ENCODE measurements around the gene IFITM1.
A peak's percentile ranks its signal among the peaks of the same experiment; 100 is the strongest.

IFITM1 gene

GRCh38 chr11:293852-294661 lies 19.8 kb upstream of the IFITM1 start:
- DNase-seq, result no peak

- no peak for DNase-seq
Observed at GRCh38 chr11:294780-295179, 19.1 kb upstream of the IFITM1 start.

- DNase-seq, result no peak
Observed at GRCh38 chr11:295351-296170, 18.3 kb upstream of the IFITM1 start.

- DNase-seq, result peak in 1 of 5 donors; percentile 12
Observed at GRCh38 chr11:296171-297050, 17.4 kb upstream of the IFITM1 start.

GRCh38 chr11:297051-297585 lies 16.7 kb upstream of the IFITM1 start:
- peak in 1 of 5 donors; percentile 11 for DNase-seq

- DNase-seq, result peak in 1 of 5 donors; percentile 33
Observed at GRCh38 chr11:297586-298405, 16.0 kb upstream of the IFITM1 start.

GRCh38 chr11:298406-299065 lies 15.3 kb upstream of the IFITM1 start:
- DNase-seq, result peak in 1 of 5 donors; percentile 14

- no peak for DNase-seq
Observed at GRCh38 chr11:299081-299891, 14.6 kb upstream of the IFITM1 start, which contains the start of gene IFITM5. IFITM5 (minus strand) TSS chr11:299526; CDS start chr11:299490, 36 bp downstream.

- DNase-seq, result peak in 1 of 5 donors; percentile 27
Observed at GRCh38 chr11:299951-300735, 13.7 kb upstream of the IFITM1 start.

- no peak for DNase-seq
Observed at GRCh38 chr11:303363-303762, 10.5 kb upstream of the IFITM1 start.

- no peak for DNase-seq
Observed at GRCh38 chr11:304061-304506, 9.8 kb upstream of the IFITM1 start.

- DNase-seq, result peak in 4 of 5 donors; percentile 37 to 66 (median 52)
Observed at GRCh38 chr11:304915-305843, 8.7 kb upstream of the IFITM1 start.

- DNase-seq, result no peak
Observed at GRCh38 chr11:305844-306211, 8.0 kb upstream of the IFITM1 start.

GRCh38 chr11:306645-307371 lies 7.0 kb upstream of the IFITM1 start:
- DNase-seq, result no peak

GRCh38 chr11:307766-308708 lies 5.8 kb upstream of the IFITM1 start, which contains the start of gene IFITM2:
IFITM2 (plus strand) TSS chr11:307816; CDS start chr11:308193, 377 bp downstream.
- DNase-seq, result peak in 2 of 5 donors; percentile 24 to 54
